Mucosa of descending colon (tissue), 3 donors: Measurements from ENCODE around the gene RABL3. TPM values are rescaled to one million over a fixed set of nuclear protein-coding genes. Genes with fewer than 3 reads are reported as not detected.

Source experiments
- ATAC-seq: fragments of 200-7000 bp; cut with Tn5 transposase; one replicate; pipeline ENCODE4 v1.9.1; 2020; ENCODE audit warnings: mild to moderate bottlenecking, moderate library complexity
- DNase-seq, 3 donors: peaks; one replicate each; pipeline ENCODE4 v3.0.0-alpha.2; 2020
- H3K36me3 ChIP-seq: fragments of 200-600 bp; one replicate; pipeline ENCODE4 v1.8.0; 2021; ENCODE audit warnings: low read depth, mild to moderate bottlenecking
- H3K4me1 ChIP-seq: fragments of 200-600 bp; one replicate; pipeline ENCODE4 v1.8.0; 2021; ENCODE audit warnings: low read depth, mild to moderate bottlenecking
- H3K4me3 ChIP-seq: fragments of 200-600 bp; one replicate; pipeline ENCODE4 v1.8.0; 2021; ENCODE audit warnings: mild to moderate bottlenecking
- H3K9me3 ChIP-seq: fragments of 200-600 bp; one replicate; pipeline ENCODE4 v1.8.0; 2021; ENCODE audit warnings: mild to moderate bottlenecking
- CTCF ChIP-seq: fragments of 200-600 bp; IDR thresholded peaks from one replicate; pipeline ENCODE4 v1.8.0; 2022; ENCODE audit warnings: antibody characterized with exemption, mild to moderate bottlenecking
- intact Hi-C, 2 donors: fragments of 100-400 bp; cut with DNase I in 1 of 2; cut with micrococcal nuclease in 1 of 2; formaldehyde crosslinking; loops; one replicate each; pipeline versions ENCODE4 v1.11.0 to v1.11.1; 2022; cut with DNase I, micrococcal nuclease
- total RNA-seq, 3 donors: library from RNA; stranded (reverse); fragmentation: NEBNext Ultra II Directional in 2 of 3; extraction: Animal tissue kit (Norgen Biotek cat#: 25700) in 2 of 3; gene quantifications; one replicate each; pipeline versions ENCODE4 v1.2.1 to v1.2.4, GENCODE V29; 2021 to 2023
- donor health status: DM: no; HTN: no; CAD: no; lungs with moderate emphysema.
- donor health status: DM: no; HTN: no; CAD: no.
- donor health status: DM: no; HTN: yes; CAD: no.

Gene RABL3
- total RNA-seq, 3 donors from 2014 or later, result 23.0 to 26.5 (median 25.9) TPM

- H3K9me3 ChIP-seq, result no peaks in the 10 kb centered on the region
- no peaks in the 10 kb centered on the region for H3K36me3 ChIP-seq
- no peak overlapping the region for H3K4me3 ChIP-seq
- ATAC-seq, result no peak
- no peak for TF ChIP-seq CTCF
- intact Hi-C loops, result no loop called here
- no peaks in the 10 kb centered on the region for H3K4me1 ChIP-seq
- DNase-seq, result no peak
Measured at GRCh38 chr3:120649830-120650233, 92.5 kb downstream of the RABL3 start.

- H3K36me3 ChIP-seq, result no peaks in the 10 kb centered on the region
- H3K4me3 ChIP-seq, result no peak overlapping the region
- DNase-seq, result no peak
- no peak for TF ChIP-seq CTCF
- no peaks in the 10 kb centered on the region for H3K9me3 ChIP-seq
- no peaks in the 10 kb centered on the region for H3K4me1 ChIP-seq
- no peak for ATAC-seq
- intact Hi-C loops, result no loop called here
Measured at GRCh38 chr3:120648290-120648689, 94.0 kb downstream of the RABL3 start.

- ATAC-seq (no peak), DNase-seq (no peak)
- Histone ChIP-seq H3K4me1 (no peaks in the 10 kb centered on the region), H3K4me3 (no peak overlapping the region), H3K36me3 (no peaks in the 10 kb centered on the region), H3K9me3 (no peaks in the 10 kb centered on the region)
- TF ChIP-seq CTCF, result no peak
- intact Hi-C loops, result no loop called here
Measured at GRCh38 chr3:120646771-120647432, 95.4 kb downstream of the RABL3 start.

GRCh38 chr3:120645083-120645845 lies 97.1 kb downstream of the RABL3 start:
- no peak for DNase-seq

GRCh38 chr3:120642368-120642948 lies 99.9 kb downstream of the RABL3 start:
- ATAC-seq, result no peak
- intact Hi-C loops, result no loop called here
- no peak for DNase-seq
- Histone ChIP-seq H3K36me3 (no peaks in the 10 kb centered on the region), H3K4me1 (no peaks in the 10 kb centered on the region), H3K4me3 (no peak overlapping the region), H3K9me3 (no peaks in the 10 kb centered on the region)
- TF ChIP-seq CTCF, result no peak

More at GRCh38 chr3:120645083-120645845, 97.1 kb downstream of the RABL3 start:
- no peaks in the 10 kb centered on the region for H3K36me3 ChIP-seq
- H3K4me1 ChIP-seq, result no peaks in the 10 kb centered on the region
- H3K9me3 ChIP-seq, result no peaks in the 10 kb centered on the region
- no peak overlapping the region for H3K4me3 ChIP-seq
- intact Hi-C loops, result no loop called here
- TF ChIP-seq CTCF, result no peak
- ATAC-seq, result no peak
